ENCODE results near the gene ALG10.
A peak's percentile ranks its signal among the peaks of the same experiment; 100 is the strongest.
"Not testable (repeated sequence)": the region's sequence is repeated elsewhere in the genome, so short reads cannot be mapped to it uniquely, and the experiment has no call there.

The ALG10 gene, protein sequence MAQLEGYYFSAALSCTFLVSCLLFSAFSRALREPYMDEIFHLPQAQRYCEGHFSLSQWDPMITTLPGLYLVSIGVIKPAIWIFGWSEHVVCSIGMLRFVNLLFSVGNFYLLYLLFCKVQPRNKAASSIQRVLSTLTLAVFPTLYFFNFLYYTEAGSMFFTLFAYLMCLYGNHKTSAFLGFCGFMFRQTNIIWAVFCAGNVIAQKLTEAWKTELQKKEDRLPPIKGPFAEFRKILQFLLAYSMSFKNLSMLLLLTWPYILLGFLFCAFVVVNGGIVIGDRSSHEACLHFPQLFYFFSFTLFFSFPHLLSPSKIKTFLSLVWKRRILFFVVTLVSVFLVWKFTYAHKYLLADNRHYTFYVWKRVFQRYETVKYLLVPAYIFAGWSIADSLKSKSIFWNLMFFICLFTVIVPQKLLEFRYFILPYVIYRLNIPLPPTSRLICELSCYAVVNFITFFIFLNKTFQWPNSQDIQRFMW

DNA sequence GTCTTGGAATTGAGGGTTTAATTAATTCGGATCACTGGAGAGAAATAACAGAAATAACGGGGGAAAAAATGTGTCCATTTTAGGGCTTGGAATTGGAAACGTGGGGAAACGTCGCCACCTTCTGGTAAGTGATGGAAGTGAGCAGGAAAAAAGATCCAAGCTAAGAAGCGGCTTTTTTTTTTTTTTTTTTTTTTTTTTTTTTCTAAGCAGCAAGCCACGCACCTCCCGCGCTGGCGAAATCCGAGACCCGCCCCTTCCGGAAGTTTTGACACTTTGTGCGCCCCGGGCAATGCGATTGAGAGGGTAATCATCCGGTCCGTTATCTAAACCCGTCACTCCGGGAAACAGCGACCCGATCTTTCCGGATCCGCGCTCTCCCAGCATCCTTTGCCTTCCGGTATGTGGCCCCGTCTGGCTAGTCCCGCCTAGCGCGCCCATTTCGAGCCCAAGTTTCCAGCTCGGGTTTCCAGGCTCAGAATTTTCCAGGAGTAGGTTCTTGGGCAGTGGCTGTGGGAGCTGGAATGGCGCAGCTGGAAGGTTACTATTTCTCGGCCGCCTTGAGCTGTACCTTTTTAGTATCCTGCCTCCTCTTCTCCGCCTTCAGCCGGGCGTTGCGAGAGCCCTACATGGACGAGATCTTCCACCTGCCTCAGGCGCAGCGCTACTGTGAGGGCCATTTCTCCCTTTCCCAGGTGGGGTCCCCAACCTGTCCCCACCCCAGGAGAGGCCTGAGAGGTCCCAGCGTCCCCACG lies at the start of gene ALG10:
Gene ALG10, plus strand, starts transcription at position 418 of the 752 bp plus-strand sequence. Its CDS starts 104 bp downstream, at position 522.
- DNase-seq = peak; percentile 97 to 99 (median 99)

GRCh38 chr12:33972884-33973283 lies 49.4 kb upstream of the ALG10 start:
- DNase-seq = not testable (repeated sequence)

GRCh38 chr12:33977887-33978286 lies 44.4 kb upstream of the ALG10 start:
- DNase-seq = no peak

DNA sequence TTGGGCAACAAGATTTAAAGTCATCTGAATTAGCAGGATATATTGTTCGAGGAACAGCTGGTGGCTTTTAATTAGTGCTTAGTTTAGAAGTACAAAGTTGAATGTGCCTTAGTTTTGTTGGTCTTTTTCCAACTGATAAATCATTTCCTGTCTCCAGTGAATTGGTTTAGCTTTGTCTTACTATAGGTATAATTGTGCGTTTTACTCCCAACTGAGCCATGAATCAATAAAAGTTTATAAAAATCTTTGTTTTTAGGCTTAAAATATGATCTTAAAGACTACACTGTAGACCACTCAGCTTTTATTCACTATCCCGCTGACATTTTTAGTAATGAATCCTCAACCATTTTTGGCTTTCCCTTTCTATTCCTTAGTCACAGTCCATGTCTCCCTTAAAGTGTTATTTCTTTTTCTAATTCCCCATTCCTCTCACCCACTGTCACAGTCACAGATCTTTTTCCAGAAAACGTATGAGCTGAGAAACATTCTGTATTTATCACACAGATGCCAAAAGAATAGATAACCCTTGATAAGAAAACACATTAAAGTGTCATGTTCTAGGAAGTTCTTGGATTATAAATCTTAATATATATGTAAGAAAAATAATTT lies 34.0 kb upstream of the ALG10 start:
- DNase-seq = no peak

DNA sequence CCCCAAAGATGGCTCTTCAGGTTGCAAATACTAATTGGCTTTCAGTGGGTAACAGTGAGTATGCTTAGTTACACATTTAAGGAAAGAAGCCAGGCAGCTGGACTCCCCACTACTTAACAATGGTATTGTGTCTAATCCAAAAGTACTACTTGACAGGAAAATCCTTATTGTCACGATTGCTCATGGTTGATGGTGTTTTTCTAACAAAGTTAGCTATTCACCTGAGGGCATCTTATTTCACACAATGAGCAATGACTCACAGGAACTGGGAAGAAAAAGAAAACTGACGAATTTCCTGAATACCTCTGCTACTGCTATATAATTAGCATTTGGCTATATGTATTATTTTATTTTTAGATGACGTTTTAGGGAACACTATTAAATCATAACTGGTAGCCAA lies 33.4 kb upstream of the ALG10 start:
- no peak for DNase-seq

- no peak for DNase-seq
Observed at GRCh38 chr12:33994857-33995808, 27.2 kb upstream of the ALG10 start.

DNA sequence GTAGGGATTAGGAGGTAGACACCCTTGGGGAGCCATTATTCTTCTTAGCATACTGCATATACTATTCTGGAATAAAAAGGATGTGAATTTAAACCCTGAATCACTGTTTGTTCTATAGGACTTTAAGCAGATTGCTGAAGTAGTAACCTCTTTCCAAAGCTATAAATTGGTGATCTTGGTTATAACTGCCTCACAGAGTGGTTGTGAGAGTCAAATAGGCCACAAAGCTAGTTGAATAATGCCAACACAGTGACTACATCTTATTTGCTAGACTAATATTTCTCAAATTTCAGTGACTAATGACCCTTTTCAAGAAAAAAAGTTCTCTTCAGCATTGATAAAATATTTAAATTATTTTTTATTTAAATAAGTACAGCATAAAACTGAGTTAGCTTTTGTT lies 13.5 kb upstream of the ALG10 start:
- DNase-seq = not testable (repeated sequence)

GRCh38 chr12:34016361-34016760 lies 5.9 kb upstream of the ALG10 start:
- no peak for DNase-seq

GRCh38 chr12:34021071-34021470 lies 1.2 kb upstream of the ALG10 start:
- DNase-seq = peak; percentile 16 to 46 (median 25)

GRCh38 chr12:34027661-34028060 lies 5.4 kb downstream of the ALG10 start:
- DNase-seq = not testable (repeated sequence)

GRCh38 chr12:34030591-34030990 lies 8.3 kb downstream of the ALG10 start:
- DNase-seq = no peak

- peak; percentile 45 to 59 (median 46) for DNase-seq
Observed at GRCh38 chr12:34033628-34034296, 11.5 kb downstream of the ALG10 start.

DNA sequence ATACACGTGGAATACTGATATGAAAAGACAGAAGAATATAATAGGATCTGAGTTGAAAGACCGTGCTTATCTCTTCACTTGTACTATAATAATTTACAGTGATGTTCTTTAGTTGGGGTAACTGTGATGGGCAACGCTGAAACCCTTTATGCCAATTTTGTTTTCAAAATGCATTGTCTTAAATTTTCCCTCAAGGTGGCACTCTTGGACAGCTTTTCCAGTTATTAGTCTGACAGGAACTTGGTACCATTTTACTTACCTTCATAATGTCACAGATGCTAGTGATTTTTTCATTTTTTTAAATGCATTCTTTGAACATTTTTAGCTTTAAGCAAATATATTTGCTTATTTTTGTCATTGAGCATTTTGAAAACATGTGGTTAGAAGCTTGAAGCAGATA lies 16.1 kb downstream of the ALG10 start:
- peak in 2 of 3 donors; percentile 12 to 21 for DNase-seq

DNA sequence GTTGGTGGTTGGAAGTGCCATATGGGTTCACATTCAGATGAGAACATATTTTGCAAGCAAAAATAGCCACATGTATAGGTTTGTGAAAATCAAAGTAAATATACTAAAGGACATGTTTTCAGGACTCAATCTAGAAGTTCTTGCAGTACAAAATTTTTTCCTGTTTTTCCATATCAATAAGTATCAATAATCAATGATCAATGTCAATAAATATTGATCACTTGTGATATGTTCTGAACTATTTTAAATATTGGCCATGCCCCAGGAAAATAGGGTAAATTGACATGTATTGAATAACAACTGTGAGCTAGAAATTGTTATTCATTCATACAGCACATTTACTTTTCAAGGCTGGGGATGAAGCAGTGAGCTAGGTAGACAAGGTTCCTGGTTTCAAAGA lies 24.3 kb downstream of the ALG10 start:
- DNase-seq = no peak

GRCh38 chr12:34047855-34048254 lies 25.6 kb downstream of the ALG10 start:
- not testable (repeated sequence) for DNase-seq

DNA sequence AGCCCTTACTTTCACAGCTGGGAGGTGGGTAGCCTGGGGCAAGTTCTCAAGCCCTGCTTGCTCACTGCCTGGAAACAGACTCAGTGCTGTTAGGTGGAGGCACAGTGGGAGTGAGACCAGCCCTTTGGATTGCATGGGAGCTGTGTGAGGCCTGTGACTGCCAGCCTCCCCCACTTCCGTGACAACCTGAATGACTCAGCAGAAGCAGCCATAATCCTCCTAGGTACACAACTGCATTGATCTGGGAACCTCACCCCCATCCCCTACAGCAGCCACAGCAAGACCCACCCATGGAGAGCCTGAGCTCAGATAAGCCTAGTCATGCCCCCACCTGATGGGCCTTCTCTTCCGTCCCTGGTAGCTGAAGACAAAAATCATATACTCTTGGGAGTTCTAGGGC lies 26.4 kb downstream of the ALG10 start:
- DNase-seq = no peak

DNA sequence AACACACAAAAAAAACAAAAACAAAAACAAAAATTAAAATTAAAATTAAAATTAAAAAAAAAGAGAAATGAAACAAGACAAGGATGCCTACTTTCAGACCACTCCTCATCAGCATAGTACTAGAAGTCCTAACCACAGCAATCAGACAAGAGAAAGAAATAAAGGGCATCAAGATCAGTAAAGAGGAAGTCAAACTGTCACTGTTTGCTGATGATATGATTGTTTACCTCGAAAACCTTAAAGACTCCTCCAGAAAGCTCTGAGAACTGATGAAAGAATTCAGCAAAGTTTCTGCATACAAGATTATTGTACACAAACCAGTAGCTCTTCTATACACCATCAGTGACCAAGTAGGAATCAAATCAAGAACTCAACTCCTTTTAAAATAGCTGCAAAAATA lies 29.2 kb downstream of the ALG10 start:
- no peak for DNase-seq

- no peak for DNase-seq
Observed at GRCh38 chr12:34054938-34055337, 32.6 kb downstream of the ALG10 start.

Data from suppressor macrophage treated with lipopolysaccharide for 1 hour (primary cell).